ENCODE data around the gene CCNY. TPM values are rescaled to one million over a fixed set of nuclear protein-coding genes. Genes with fewer than 3 reads are reported as not detected.

CCNY gene
- total and polyA plus RNA-seq, 2 donors (not counting 1 experiment from before 2014, with no cell fraction given) = 34.1 to 64.9 TPM

DNA sequence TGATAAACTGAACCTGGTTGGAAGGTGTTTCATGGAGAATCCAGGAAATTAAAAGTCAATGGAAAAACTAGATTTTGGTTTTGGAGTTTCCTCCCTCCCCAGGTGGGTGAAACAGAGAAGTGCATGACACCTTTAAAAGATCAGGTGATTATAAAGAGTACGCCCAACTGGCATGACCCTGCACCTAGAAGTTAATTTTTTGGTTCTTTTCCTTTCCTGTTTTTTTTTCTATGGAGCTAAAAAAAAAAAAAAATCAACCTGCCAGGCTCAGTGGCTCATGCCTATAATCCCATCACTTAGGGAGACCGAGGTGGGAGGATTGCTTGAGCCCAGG, 276.8 kb downstream of the CCNY start:
- Mint-ChIP-seq H3K27ac (no peak overlapping the region), H3K27me3 (peaks cover 38% of the 10 kb centered on the region), H3K4me1 (peaks cover 1% of the 10 kb centered on the region), H3K4me3 (no peak overlapping the region), H3K9me3 (ENCODE audit: insufficient read depth) (no peaks in the 10 kb centered on the region)
- ATAC-seq (ENCODE audit: low read depth) = no peak
- H3K4me1 ChIP-seq (ENCODE audit: control insufficient read depth in 2 of 2, insufficient read depth in 2 of 2, low read length in 2 of 2) = peaks cover 0 to 4% of the 10 kb centered on the region in 2 donors
- H3K27ac ChIP-seq (ENCODE audit: low read length in 2 of 2) = no peak overlapping the region
- H2AFZ ChIP-seq (ENCODE audit: insufficient read depth, low read depth, low read length, poor library complexity, severe bottlenecking) = no peak overlapping the region
- DNase-seq = no peak
- H3K79me2 ChIP-seq (ENCODE audit: control insufficient read depth, insufficient read depth, low read length) = no peaks in the 10 kb centered on the region
- POLR2A ChIA-PET = no interaction called here
- no peaks in the 10 kb centered on the region for H3K36me3 ChIP-seq (replicated peaks in 1 of 2; ENCODE audit: control extremely low read depth in 1 of 2, control insufficient read depth in 1 of 2, extremely low read depth in 1 of 2, insufficient read depth in 2 of 2, low read length in 1 of 2)
- no peak for TF ChIP-seq EZH2 (IDR thresholded peaks at IDR 0.05; ENCODE audit: borderline replicate concordance, insufficient read depth, low read depth, low read length, poor library complexity, severe bottlenecking)
- TF ChIP-seq, protein P1, sequence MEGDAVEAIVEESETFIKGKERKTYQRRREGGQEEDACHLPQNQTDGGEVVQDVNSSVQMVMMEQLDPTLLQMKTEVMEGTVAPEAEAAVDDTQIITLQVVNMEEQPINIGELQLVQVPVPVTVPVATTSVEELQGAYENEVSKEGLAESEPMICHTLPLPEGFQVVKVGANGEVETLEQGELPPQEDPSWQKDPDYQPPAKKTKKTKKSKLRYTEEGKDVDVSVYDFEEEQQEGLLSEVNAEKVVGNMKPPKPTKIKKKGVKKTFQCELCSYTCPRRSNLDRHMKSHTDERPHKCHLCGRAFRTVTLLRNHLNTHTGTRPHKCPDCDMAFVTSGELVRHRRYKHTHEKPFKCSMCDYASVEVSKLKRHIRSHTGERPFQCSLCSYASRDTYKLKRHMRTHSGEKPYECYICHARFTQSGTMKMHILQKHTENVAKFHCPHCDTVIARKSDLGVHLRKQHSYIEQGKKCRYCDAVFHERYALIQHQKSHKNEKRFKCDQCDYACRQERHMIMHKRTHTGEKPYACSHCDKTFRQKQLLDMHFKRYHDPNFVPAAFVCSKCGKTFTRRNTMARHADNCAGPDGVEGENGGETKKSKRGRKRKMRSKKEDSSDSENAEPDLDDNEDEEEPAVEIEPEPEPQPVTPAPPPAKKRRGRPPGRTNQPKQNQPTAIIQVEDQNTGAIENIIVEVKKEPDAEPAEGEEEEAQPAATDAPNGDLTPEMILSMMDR (IDR thresholded peaks at IDR 0.05) = no peak
- WGBS (ENCODE audit: insufficient coverage) = no CpG with 5 or more reads among the region's 2 CpGs
- H3K4me2 ChIP-seq (replicated peaks; ENCODE audit: low read depth, low read length, poor library complexity, severe bottlenecking) = no peak overlapping the region
- peaks cover 0 to 34% (median 5%) of the 10 kb centered on the region in 4 experiments for H3K27me3 ChIP-seq (replicated peaks in 1 of 4; ENCODE audit: control extremely low read depth in 1 of 4, control insufficient read depth in 3 of 4, insufficient read depth in 4 of 4, low read length in 3 of 4)
- H3K4me3 ChIP-seq (ENCODE audit: control extremely low read depth in 1 of 5, extremely low read depth in 1 of 5, insufficient read depth in 1 of 5, low read depth in 2 of 5, low read length in 4 of 5) = no peak overlapping the region
- H3K9ac ChIP-seq (ENCODE audit: low read length) = no peak overlapping the region
- CTCF ChIA-PET = interaction anchor here (0.6 kb wide), 1 partner anchor 626 kb away, joined by 3 read pairs; no protein-coding TSS in a partner anchor
- H4K20me1 ChIP-seq (ENCODE audit: control insufficient read depth, insufficient read depth, low read length, poor library complexity, severe bottlenecking) = no peaks in the 10 kb centered on the region
- H3K9me3 ChIP-seq (ENCODE audit: control extremely low read depth in 1 of 3, control insufficient read depth in 2 of 3, insufficient read depth in 1 of 3, low read length in 2 of 3) = peaks cover 0 to 20% (median 0%) of the 10 kb centered on the region in 3 donors
- intact Hi-C loops (cut with micrococcal nuclease) = no loop called here

DNA sequence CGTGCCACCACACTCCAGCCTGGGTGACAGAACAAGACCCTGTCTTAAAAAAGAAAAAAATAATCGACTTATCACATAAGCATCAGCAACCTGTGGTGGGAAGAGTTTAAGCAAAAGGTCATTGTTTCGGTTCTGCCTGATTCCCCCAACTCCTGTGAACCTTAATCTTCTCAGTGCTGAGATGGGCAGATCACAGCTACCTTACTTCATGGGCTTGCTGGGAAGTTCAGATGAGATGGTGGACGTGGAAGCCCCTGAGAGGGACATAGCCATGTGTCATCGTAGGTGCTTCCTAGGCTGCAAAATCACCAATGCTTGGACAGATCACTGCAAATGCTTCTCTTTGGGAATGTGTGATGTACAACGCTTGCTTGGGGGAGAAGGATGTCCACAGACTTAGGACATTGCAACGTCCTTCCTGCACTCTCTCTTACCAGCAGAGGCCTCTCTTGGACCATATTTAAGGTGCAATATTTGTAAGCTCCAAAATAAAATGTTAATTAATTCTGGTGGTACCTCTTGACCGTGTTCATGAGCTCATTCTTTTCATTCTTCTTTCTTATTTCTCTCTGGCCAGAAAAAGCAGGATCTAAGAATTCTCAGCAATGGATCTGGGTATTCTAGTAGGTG, 277.4 kb downstream of the CCNY start:
- Histone ChIP-seq H3K27me3 (replicated peaks in 1 of 4; ENCODE audit: control extremely low read depth in 1 of 4, control insufficient read depth in 3 of 4, insufficient read depth in 4 of 4, low read length in 3 of 4) (peaks cover 0 to 27% (median 5%) of the 10 kb centered on the region in 4 experiments), H3K4me3 (ENCODE audit: control extremely low read depth in 1 of 5, extremely low read depth in 1 of 5, insufficient read depth in 1 of 5, low read depth in 2 of 5, low read length in 4 of 5) (no peak overlapping the region), H3K9me3 (ENCODE audit: control extremely low read depth in 1 of 3, control insufficient read depth in 2 of 3, insufficient read depth in 1 of 3, low read length in 2 of 3) (peaks cover 0 to 14% (median 0%) of the 10 kb centered on the region in 3 donors), H2AFZ (ENCODE audit: insufficient read depth, low read depth, low read length, poor library complexity, severe bottlenecking) (no peak overlapping the region), H3K79me2 (ENCODE audit: control insufficient read depth, insufficient read depth, low read length) (no peaks in the 10 kb centered on the region), H4K20me1 (ENCODE audit: control insufficient read depth, insufficient read depth, low read length, poor library complexity, severe bottlenecking) (no peaks in the 10 kb centered on the region), H3K36me3 (replicated peaks in 1 of 2; ENCODE audit: control extremely low read depth in 1 of 2, control insufficient read depth in 1 of 2, extremely low read depth in 1 of 2, insufficient read depth in 2 of 2, low read length in 1 of 2) (no peaks in the 10 kb centered on the region), H3K9ac (ENCODE audit: low read length) (no peak overlapping the region), H3K4me1 (ENCODE audit: control insufficient read depth in 2 of 2, insufficient read depth in 2 of 2, low read length in 2 of 2) (no peaks in the 10 kb centered on the region), H3K4me2 (replicated peaks; ENCODE audit: low read depth, low read length, poor library complexity, severe bottlenecking) (no peak overlapping the region), H3K27ac (ENCODE audit: low read length in 2 of 2) (no peak overlapping the region)
- Mint-ChIP-seq H3K27ac (no peak overlapping the region), H3K9me3 (ENCODE audit: insufficient read depth) (no peaks in the 10 kb centered on the region), H3K4me1 (peaks cover 1% of the 10 kb centered on the region), H3K4me3 (no peak overlapping the region), H3K27me3 (peaks cover 38% of the 10 kb centered on the region)
- WGBS (ENCODE audit: insufficient coverage) = 59% methylated on average over 3 of the region's 8 CpGs
- no peak for DNase-seq
- POLR2A ChIA-PET = no interaction called here
- CTCF ChIA-PET = interaction anchor here (1.4 kb wide), 1 partner anchor 234 kb away, joined by 3 read pairs; no protein-coding TSS in a partner anchor
- TF ChIP-seq, protein P1 (IDR thresholded peaks at IDR 0.05) = no peak
- no peak for TF ChIP-seq EZH2 (IDR thresholded peaks at IDR 0.05; ENCODE audit: borderline replicate concordance, insufficient read depth, low read depth, low read length, poor library complexity, severe bottlenecking)
- no peak for ATAC-seq (ENCODE audit: low read depth)
- intact Hi-C loops (cut with micrococcal nuclease) = no loop called here
